GM12875 (cell line): ENCODE data around the gene SIGLECL1.
"Not testable (repeated sequence)": the region's sequence is repeated elsewhere in the genome, so short reads cannot be mapped to it uniquely, and the experiment has no call there.

Experiments used
- H3K4me3 ChIP-seq: one replicate; pipeline ENCODE4 v1.5.1; 2011; ENCODE audit warnings: low read depth, low read length, control low read depth
- CTCF ChIP-seq: IDR thresholded peaks from 2 replicates; pipeline ENCODE4 v1.5.1; 2011; ENCODE audit warnings: low read depth, mild to moderate bottlenecking, control low read depth, inconsistent platforms, low read length, moderate library complexity, borderline replicate concordance; ENCODE audit not compliant: insufficient read depth

SIGLECL1 gene

GRCh38 chr19:51211833-51212232 lies 39.0 kb upstream of the SIGLECL1 start:
- H3K4me3 ChIP-seq: no peak overlapping the region
- no peak for TF ChIP-seq CTCF

- H3K4me3 ChIP-seq: no peak overlapping the region
- TF ChIP-seq CTCF: no peak
Observed at GRCh38 chr19:51219307-51219706, 31.6 kb upstream of the SIGLECL1 start.

GRCh38 chr19:51219971-51220370 lies 30.9 kb upstream of the SIGLECL1 start:
- TF ChIP-seq CTCF: no peak

GRCh38 chr19:51220996-51221395 lies 29.9 kb upstream of the SIGLECL1 start:
- H3K4me3 ChIP-seq: no peak overlapping the region
- TF ChIP-seq CTCF: no peak

More at GRCh38 chr19:51219971-51220370, 30.9 kb upstream of the SIGLECL1 start:
- no peak overlapping the region for H3K4me3 ChIP-seq

GRCh38 chr19:51224163-51224641 lies 26.7 kb upstream of the SIGLECL1 start:
- H3K4me3 ChIP-seq: no peak overlapping the region
- TF ChIP-seq CTCF: no peak

- H3K4me3 ChIP-seq: not testable (repeated sequence)
Observed at GRCh38 chr19:51224898-51225393, 25.9 kb upstream of the SIGLECL1 start, which contains the start of gene CD33. CD33 (plus strand) TSS chr19:51225080; CDS start chr19:51225119, 39 bp downstream.

- no peak overlapping the region for H3K4me3 ChIP-seq
- TF ChIP-seq CTCF: no peak
Observed at GRCh38 chr19:51226067-51226466, 24.8 kb upstream of the SIGLECL1 start.
